GM18520 (cell line): ENCODE results near the gene PTPN23.
"Not testable (repeated sequence)": the region's sequence is repeated elsewhere in the genome, so short reads cannot be mapped to it uniquely, and the experiment has no call there.

Experiments used
- ATAC-seq: cut with Tn5 transposase; IDR thresholded peaks from one replicate; pipeline ENCODE4 v1.9.1; 2021; ENCODE audit not compliant: unreplicated experiment

The PTPN23 gene

DNA sequence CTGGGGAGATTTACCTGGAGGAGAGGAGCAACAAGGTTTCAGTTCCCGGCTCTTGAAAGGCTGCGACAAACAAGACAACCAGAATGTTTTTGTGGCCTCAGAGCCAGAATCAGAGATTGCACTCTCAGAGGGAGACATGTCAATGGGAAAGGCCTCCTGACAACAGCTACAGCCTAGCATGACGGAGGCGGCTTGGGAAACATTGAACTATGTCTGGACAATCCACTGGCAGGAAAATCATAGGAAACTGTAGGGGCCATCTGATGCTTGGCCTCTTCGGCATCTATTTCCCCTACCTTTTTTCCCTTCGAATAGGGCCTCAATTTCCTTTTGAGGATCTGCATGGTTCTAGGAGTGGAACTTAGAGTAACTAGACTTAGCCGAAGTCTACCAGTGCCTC lies 13.2 kb upstream of the PTPN23 start:
- no peak for ATAC-seq

GRCh38 chr3:47370020-47370419 lies 10.8 kb upstream of the PTPN23 start:
- ATAC-seq: not testable (repeated sequence)

GRCh38 chr3:47370887-47371697 lies 9.7 kb upstream of the PTPN23 start:
- no peak for ATAC-seq

GRCh38 chr3:47374587-47374986 lies 6.2 kb upstream of the PTPN23 start:
- no peak for ATAC-seq

DNA sequence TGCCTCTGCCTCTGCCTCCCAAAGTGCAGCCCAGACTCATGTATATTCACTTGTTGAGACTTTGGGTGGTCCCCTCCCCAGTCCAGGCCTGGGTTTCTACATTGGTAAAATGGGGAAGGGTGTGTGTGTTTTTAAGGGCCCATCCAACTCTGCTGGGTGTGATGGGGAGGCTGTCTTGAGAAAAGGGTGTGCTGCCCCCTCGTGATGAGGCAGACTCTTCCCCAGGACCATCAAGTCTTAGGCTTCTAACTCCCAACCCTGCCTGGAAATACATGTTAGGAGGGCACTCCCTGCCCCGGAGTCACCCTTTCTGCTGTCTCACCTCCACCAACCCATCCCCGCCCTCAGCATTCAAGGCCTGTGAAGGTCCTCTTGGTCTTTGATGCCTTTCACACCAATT lies 4.4 kb upstream of the PTPN23 start:
- no peak for ATAC-seq

- no peak for ATAC-seq
Observed at GRCh38 chr3:47377186-47377585, 3.6 kb upstream of the PTPN23 start.

DNA sequence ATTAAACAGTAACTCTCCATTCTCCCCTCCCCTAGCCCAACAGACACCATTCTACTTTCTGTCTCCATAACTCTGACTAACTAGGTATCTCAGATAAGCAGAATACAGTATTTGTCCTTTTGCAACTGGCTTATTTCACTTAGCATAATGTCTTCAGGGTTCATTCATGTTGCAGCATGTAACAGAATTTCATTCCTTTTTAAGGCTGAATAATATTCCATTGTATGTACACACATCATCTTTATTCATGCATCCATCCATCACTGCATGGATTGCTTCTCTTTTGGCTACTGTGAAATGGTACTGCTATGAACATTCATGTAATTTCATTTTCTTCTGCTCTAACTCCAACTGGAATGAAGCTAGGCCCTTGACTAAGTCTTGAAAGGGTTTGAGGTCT lies 2.0 kb upstream of the PTPN23 start:
- ATAC-seq: no peak

- ATAC-seq: no peak
Observed at GRCh38 chr3:47379411-47379899, 1.4 kb upstream of the PTPN23 start.

- no peak for ATAC-seq
Observed at GRCh38 chr3:47380026-47380600, 708 bp upstream of the PTPN23 start.

- peak; percentile 49 for ATAC-seq
Observed at GRCh38 chr3:47381317-47382157, 716 bp downstream of the PTPN23 start.

- ATAC-seq: no peak
Observed at GRCh38 chr3:47384425-47384824, 3.6 kb downstream of the PTPN23 start.

DNA sequence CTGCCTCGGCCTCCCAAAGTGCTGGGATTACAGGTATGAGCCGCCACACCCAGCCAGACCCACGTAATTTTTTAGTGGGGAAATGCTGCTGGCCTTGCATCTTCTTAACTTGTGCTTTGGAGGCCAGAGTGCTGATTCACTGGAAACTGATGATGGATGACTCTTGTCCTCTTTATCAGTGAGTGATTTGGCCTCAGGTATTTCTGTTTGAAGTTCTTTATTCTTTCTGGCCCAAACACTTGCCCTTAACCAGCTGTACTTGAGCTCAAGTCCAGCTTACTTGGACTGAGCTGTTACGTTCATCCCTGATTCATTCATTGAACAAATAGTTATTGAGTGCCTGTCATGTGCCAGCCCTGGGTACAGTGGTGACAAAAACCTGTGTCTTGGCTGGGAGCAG lies 4.2 kb downstream of the PTPN23 start:
- no peak for ATAC-seq

GRCh38 chr3:47385796-47386195 lies 5.0 kb downstream of the PTPN23 start:
- no peak for ATAC-seq

DNA sequence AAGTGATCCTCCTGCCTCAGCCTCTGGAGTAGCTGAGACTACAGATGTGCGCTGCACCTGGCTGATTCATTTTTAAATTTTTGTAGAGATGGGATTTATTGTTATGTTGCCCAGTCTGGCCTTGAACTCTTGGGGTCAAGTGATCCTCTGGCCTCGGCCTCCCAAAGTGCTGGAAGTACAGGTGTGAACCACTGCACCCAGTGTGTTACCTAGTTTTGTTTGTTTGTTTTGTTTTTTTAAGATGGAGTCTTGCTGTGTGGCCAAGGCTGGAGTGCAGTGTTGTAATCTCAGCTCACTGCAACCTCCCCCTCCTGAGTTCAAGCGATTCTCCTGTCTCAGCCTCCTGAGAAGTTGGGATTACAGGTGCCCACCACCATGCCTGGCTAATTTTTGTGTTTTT lies 12.1 kb downstream of the PTPN23 start:
- no peak for ATAC-seq

DNA sequence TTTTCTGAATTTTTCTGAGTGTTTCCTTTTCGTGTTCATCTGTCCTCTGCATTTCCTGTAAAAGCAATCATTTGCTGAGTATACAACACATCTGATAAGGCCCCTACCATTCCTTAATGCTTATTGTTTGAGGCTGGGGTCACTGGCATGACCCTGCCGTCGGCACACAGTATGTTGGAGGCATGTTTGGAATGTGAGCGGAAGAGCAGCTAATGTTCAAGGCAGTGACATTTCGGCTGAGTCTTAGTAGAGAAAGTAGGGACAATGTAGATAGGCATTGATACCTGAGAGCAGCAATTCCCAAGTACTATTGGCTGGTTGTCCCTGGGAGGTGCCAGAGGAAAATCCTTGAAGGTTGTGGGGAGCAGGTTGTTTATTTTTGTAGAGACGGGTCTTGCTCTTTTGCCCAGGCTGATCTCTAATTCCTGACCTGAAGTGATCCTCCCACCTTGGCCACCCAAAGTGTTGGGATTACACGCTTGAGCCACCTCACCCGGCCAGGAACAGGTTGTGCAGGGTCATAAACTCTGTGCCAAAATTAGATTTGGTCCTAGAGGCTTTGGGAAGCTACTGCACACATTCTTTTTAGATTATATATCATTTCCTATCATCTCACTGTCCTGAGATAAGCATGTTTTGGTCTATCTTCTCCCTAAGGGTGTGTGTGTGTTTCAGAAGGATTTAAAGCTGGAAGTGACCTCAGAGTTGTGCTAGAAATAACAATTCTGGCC lies 13.5 kb downstream of the PTPN23 start:
- no peak for ATAC-seq

DNA sequence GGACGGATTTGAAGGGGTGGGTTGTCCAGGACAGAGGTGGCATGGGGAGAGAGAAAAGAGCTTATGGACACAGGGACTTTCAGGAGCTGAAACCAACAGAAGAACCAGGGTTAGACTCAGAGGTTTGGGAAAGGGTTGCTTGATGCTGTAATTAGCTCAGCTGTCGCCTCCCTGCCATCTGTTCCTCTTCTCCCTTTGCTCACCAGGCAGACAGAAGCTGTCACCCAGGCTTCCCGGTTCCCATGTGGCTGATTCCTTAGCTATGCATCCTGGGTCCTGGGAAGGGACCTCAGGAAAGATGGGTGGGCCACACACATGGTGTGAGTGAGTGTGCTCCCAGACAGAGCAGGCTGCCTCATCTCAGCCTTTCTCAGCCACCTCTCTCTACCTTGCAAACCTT lies 14.1 kb downstream of the PTPN23 start:
- no peak for ATAC-seq

GRCh38 chr3:47398228-47398627 lies 17.4 kb downstream of the PTPN23 start:
- no peak for ATAC-seq

GRCh38 chr3:47399016-47399415 lies 18.2 kb downstream of the PTPN23 start:
- no peak for ATAC-seq

GRCh38 chr3:47399531-47400270 lies 18.9 kb downstream of the PTPN23 start:
- no peak for ATAC-seq

DNA sequence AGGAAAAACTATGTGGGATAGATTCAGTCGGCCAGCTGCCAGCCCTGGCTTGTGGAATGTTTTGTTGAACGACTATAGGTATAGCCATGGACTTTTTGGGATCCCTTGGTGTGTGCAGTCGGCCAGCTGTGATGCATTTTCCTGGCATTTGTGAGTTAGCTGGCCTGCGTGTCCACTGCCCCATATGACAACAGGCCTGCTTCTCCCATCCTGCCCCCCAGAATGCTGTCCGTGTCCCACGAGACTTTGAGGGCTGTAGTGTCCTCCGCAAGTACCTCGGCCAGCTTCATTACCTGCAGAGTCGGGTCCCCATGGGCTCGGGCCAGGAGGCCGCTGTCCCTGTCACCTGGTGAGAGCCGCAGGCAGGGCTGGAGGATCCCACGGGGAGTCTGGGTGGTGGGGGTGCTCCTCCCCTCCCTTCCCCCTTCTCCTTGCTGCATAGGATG lies 23.6 kb downstream of the PTPN23 start:
- no peak for ATAC-seq
